ENCODE measurements around the gene KCNG4. TPM values are rescaled to one million over a fixed set of nuclear protein-coding genes. Genes with fewer than 3 reads are reported as not detected.

KCNG4 gene
- total RNA-seq, 1 donor from 2014 or later, result not detected

- no peak for ATAC-seq (ENCODE audit: poor library complexity)
- DNase-seq, result no peak
- intact Hi-C loops (cut with DNase I), result no loop called here
Observed at GRCh38 chr16:84242839-84243238, 3.0 kb upstream of the KCNG4 start.

GRCh38 chr16:84241778-84242177 lies 2.0 kb upstream of the KCNG4 start:
- intact Hi-C loops (cut with DNase I), result no loop called here
- DNase-seq, result no peak
- no peak for ATAC-seq (ENCODE audit: poor library complexity)

GRCh38 chr16:84240455-84240854 lies 643 bp upstream of the KCNG4 start:
- DNase-seq, result no peak
- intact Hi-C loops (cut with DNase I), result no loop called here
- no peak for ATAC-seq (ENCODE audit: poor library complexity)

GRCh38 chr16:84239141-84239769 lies 557 bp downstream of the KCNG4 start:
- DNase-seq, result no peak
- intact Hi-C loops (cut with DNase I), result no loop called here
- ATAC-seq (ENCODE audit: poor library complexity), result no peak

GRCh38 chr16:84237994-84238750 lies 1.6 kb downstream of the KCNG4 start:
- no peak for DNase-seq
- no peak for ATAC-seq (ENCODE audit: poor library complexity)
- intact Hi-C loops (cut with DNase I), result no loop called here

- ATAC-seq (ENCODE audit: poor library complexity), result no peak
- intact Hi-C loops (cut with DNase I), result no loop called here
- DNase-seq, result no peak
Observed at GRCh38 chr16:84236671-84237070, 3.1 kb downstream of the KCNG4 start.

- ATAC-seq (ENCODE audit: poor library complexity) (peak; percentile 27), DNase-seq (no peak)
- intact Hi-C loops (cut with DNase I), result no loop called here
Observed at GRCh38 chr16:84234321-84235241, 5.2 kb downstream of the KCNG4 start.

GRCh38 chr16:84233748-84234147 lies 6.1 kb downstream of the KCNG4 start:
- ATAC-seq (ENCODE audit: poor library complexity), result no peak

GRCh38 chr16:84232969-84233368 lies 6.8 kb downstream of the KCNG4 start:
- ATAC-seq (ENCODE audit: poor library complexity) (no peak), DNase-seq (no peak)
- intact Hi-C loops (cut with DNase I), result no loop called here

More at GRCh38 chr16:84233748-84234147, 6.1 kb downstream of the KCNG4 start:
- DNase-seq, result no peak
- intact Hi-C loops (cut with DNase I), result no loop called here

- DNase-seq, result no peak
- ATAC-seq (ENCODE audit: poor library complexity), result no peak
- intact Hi-C loops (cut with DNase I), result no loop called here
Observed at GRCh38 chr16:84232060-84232459, 7.8 kb downstream of the KCNG4 start.

- no peak for ATAC-seq (ENCODE audit: poor library complexity)
Observed at GRCh38 chr16:84229471-84229870, 10.3 kb downstream of the KCNG4 start.

GRCh38 chr16:84228256-84228838 lies 11.5 kb downstream of the KCNG4 start:
- intact Hi-C loops (cut with DNase I), result no loop called here
- ATAC-seq (ENCODE audit: poor library complexity) (peak; percentile 94), DNase-seq (peak; percentile 89)

More at GRCh38 chr16:84229471-84229870, 10.3 kb downstream of the KCNG4 start:
- intact Hi-C loops (cut with DNase I), result no loop called here
- no peak for DNase-seq

GRCh38 chr16:84227548-84227947 lies 12.3 kb downstream of the KCNG4 start:
- ATAC-seq (ENCODE audit: poor library complexity), result no peak
- no peak for DNase-seq
- intact Hi-C loops (cut with DNase I), result no loop called here

- ATAC-seq (ENCODE audit: poor library complexity), result no peak
- no peak for DNase-seq
- intact Hi-C loops (cut with DNase I), result no loop called here
Observed at GRCh38 chr16:84226026-84226425, 13.8 kb downstream of the KCNG4 start.

GRCh38 chr16:84225571-84225970 lies 14.2 kb downstream of the KCNG4 start:
- DNase-seq (no peak), ATAC-seq (ENCODE audit: poor library complexity) (no peak)
- intact Hi-C loops (cut with DNase I), result no loop called here

- ATAC-seq (ENCODE audit: poor library complexity) (no peak), DNase-seq (no peak)
- intact Hi-C loops (cut with DNase I), result no loop called here
Observed at GRCh38 chr16:84225126-84225525, 14.7 kb downstream of the KCNG4 start.

- no peak for DNase-seq
- intact Hi-C loops (cut with DNase I), result no loop called here
- no peak for ATAC-seq (ENCODE audit: poor library complexity)
Observed at GRCh38 chr16:84224554-84224953, 15.3 kb downstream of the KCNG4 start.

- DNase-seq (no peak), ATAC-seq (ENCODE audit: poor library complexity) (no peak)
- intact Hi-C loops (cut with DNase I), result no loop called here
Observed at GRCh38 chr16:84223456-84223855, 16.4 kb downstream of the KCNG4 start.

- ATAC-seq (ENCODE audit: poor library complexity) (no peak), DNase-seq (no peak)
- intact Hi-C loops (cut with DNase I), result no loop called here
Observed at GRCh38 chr16:84220851-84221250, 19.0 kb downstream of the KCNG4 start.
